ENCODE data around the gene TIMM10.

TIMM10 gene

DNA sequence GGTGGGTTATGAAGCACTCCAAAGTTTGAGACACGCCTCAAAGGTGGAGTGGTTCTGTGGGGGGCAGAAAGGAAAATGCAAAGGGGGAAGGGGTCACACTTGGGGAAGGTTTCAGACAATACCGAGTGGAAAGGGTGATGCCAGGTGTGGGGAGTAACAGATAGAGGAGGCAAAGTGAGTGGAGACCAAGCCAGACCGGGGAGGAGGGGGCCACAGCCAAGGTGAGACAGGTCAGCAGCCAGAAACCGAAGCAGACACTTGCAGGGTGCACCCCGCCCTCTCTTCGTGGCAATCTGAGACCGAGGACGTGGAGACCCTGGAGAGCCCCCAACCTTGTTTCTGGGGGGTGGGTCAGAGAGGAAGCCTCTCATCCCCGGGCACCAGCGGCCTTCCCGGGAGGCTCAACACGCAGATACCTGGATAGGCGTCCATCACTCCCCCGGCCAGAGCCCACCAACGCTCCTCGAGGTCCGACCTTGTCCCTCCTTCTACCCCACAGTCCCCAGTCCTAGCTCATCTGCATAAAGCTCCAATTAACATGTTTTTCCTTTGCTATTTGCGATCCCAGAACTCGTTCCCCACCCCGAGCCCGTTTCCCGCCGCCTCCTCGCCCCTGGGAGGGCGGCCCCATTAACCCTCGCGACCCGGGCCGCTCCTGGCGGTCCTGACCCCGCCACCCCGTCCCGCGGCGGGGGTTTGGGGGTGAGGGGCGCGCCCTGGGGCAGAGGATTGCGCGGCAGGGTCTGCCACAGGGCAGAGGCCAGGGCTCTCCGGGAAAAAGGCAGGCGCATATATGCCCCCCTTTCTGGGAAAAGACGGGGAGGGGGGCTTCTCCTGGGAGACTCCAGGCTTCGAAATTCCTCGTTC, 48.4 kb downstream of the TIMM10 start:
- no peak for DNase-seq

GRCh38 chr11:57481315-57481714, 49.2 kb downstream of the TIMM10 start:
- no peak for DNase-seq

DNA sequence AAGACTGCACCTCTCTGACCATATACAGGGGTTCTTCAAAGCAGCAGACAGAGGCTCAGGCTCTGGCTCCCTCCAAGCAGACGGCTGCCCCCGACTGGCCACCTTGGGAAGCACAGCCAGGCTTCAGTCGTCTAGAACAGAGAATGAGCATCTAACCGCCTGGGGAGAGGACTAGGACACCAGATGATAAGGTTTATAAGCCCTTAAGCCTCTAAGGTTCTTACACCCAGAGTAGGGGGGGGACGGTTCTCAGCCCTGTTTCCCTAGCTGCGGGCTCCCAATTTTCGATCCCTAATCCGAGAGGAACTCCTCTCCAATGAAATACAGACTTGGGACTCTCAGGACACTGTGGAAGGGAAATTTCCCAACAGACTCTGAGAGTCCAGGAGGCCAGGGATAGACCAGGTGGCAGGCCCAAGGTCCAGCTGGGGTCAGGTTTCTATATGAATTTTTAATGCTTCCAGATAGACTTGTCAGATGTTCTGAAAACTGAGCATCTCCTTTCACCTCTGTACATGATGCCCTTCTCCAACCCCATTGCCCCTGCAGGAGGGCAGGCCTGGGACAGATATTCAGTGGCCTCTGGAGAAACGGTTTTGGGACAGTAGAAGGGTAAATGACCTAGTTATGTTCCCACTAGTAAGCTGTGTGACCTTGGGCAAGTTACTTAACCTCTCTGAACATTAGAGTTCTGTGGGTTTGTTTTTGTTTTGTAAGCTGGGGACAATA, 50.0 kb downstream of the TIMM10 start:
- peak; percentile 6 for DNase-seq

DNA sequence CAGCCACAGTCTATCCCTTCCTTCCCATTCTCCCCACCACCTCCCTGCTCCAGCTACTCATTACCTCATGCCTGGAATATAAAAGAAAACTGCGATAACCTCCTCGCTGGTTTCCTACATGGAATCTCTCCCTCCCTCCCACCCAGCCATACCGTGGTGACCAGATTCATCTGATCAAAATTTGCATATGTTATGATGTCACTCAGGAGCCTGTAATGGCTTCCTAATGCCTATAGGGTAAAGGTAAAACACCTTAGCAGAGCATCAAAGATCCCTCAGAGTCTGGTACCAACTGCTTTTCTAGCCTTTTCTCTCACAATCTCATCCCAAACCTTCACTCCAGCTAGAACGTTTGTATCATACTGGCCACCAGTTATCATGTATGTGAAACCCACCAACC, 50.6 kb downstream of the TIMM10 start:
- DNase-seq = no peak

GRCh38 chr11:57479021-57479663, 51.4 kb downstream of the TIMM10 start:
- no peak for DNase-seq
